ENCODE data around the gene C6orf89.
"Not testable (repeated sequence)": the region's sequence is repeated elsewhere in the genome, so short reads cannot be mapped to it uniquely, and the experiment has no call there.

The C6orf89 gene

GRCh38 chr6:36875250-36875633 is 10.5 kb upstream of the C6orf89 start:
- intact Hi-C loops (cut with DNase I) = no loop called here
- DNase-seq = no peak

- intact Hi-C loops (cut with DNase I) = loop anchor here (1.0 to 10.0 kb wide), 2 partner anchors 95 to 290 kb away; partner anchors contain the start of gene PIM1
- no peak for DNase-seq
Observed at GRCh38 chr6:36884610-36885009, 1.1 kb upstream of the C6orf89 start.

- no peak for DNase-seq
- intact Hi-C loops (cut with DNase I) = loop anchor here (10.0 kb wide), 1 partner anchor 288 kb away; the partner anchor contains the start of gene PIM1
Observed at GRCh38 chr6:36886950-36887618, 1.3 kb downstream of the C6orf89 start.

- DNase-seq = no peak
- intact Hi-C loops (cut with DNase I) = loop anchor here (10.0 kb wide), 1 partner anchor 287 kb away; the partner anchor contains the start of gene PIM1
Observed at GRCh38 chr6:36888115-36888643, 2.4 kb downstream of the C6orf89 start.

- no peak for DNase-seq
- intact Hi-C loops (cut with DNase I) = loop anchor here (10.0 kb wide), 1 partner anchor 286 kb away; the partner anchor contains the start of gene PIM1
Observed at GRCh38 chr6:36888654-36889481, 3.1 kb downstream of the C6orf89 start.

- intact Hi-C loops (cut with DNase I) = no loop called here
Observed at GRCh38 chr6:36890112-36890663, 4.4 kb downstream of the C6orf89 start.

GRCh38 chr6:36891153-36891552 is 5.4 kb downstream of the C6orf89 start:
- intact Hi-C loops (cut with DNase I); DNase-seq: not testable (repeated sequence)

More at GRCh38 chr6:36890112-36890663, 4.4 kb downstream of the C6orf89 start:
- no peak for DNase-seq

- intact Hi-C loops (cut with DNase I) = no loop called here
- no peak for DNase-seq
Observed at GRCh38 chr6:36893976-36894932, 8.5 kb downstream of the C6orf89 start.

- DNase-seq = peak in 1 of 10 donors; percentile 35
- intact Hi-C loops (cut with DNase I) = no loop called here
Observed at GRCh38 chr6:36897609-36898008, 11.9 kb downstream of the C6orf89 start.

GRCh38 chr6:36904114-36904513 is 18.4 kb downstream of the C6orf89 start:
- intact Hi-C loops (cut with DNase I) = no loop called here
- no peak for DNase-seq

- peak in 1 of 10 donors; percentile 29 for DNase-seq
- intact Hi-C loops (cut with DNase I) = no loop called here
Observed at GRCh38 chr6:36904851-36905393, 19.2 kb downstream of the C6orf89 start.

- DNase-seq = peak in 4 of 10 donors; percentile 20 to 66 (median 48)
- intact Hi-C loops (cut with DNase I) = no loop called here
Observed at GRCh38 chr6:36906539-36907325, 21.0 kb downstream of the C6orf89 start.

GRCh38 chr6:36907781-36908180 is 22.0 kb downstream of the C6orf89 start:
- DNase-seq = peak in 2 of 10 donors; percentile 34 to 35

GRCh38 chr6:36908747-36909146 is 23.0 kb downstream of the C6orf89 start:
- intact Hi-C loops (cut with DNase I) = no loop called here
- DNase-seq = no peak

More at GRCh38 chr6:36907781-36908180, 22.0 kb downstream of the C6orf89 start:
- intact Hi-C loops (cut with DNase I) = no loop called here

GRCh38 chr6:36912030-36912454 is 26.3 kb downstream of the C6orf89 start:
- DNase-seq = no peak
- intact Hi-C loops (cut with DNase I) = no loop called here

- DNase-seq = no peak
- intact Hi-C loops (cut with DNase I) = no loop called here
Observed at GRCh38 chr6:36912586-36912985, 26.8 kb downstream of the C6orf89 start.

- intact Hi-C loops (cut with DNase I) = no loop called here
- DNase-seq = no peak
Observed at GRCh38 chr6:36913082-36913481, 27.3 kb downstream of the C6orf89 start.

- DNase-seq = peak in 2 of 10 donors; percentile 32 to 38
- intact Hi-C loops (cut with DNase I) = no loop called here
Observed at GRCh38 chr6:36914227-36914794, 28.6 kb downstream of the C6orf89 start.

All from posterior cingulate gyrus (tissue), 11 donors.